Gastrocnemius medialis (tissue), 4 donors: ENCODE results near the gene EPAS1. TPM values are rescaled to one million over a fixed set of nuclear protein-coding genes. Genes with fewer than 3 reads are reported as not detected.

Source experiments
- ATAC-seq, 2 donors: fragments of 150-250 bp; one replicate each; pipeline ENCODE4 v1.9.1; 2016
- DNase-seq, 2 donors: peaks; one replicate each; pipeline ENCODE4 v3.0.0-alpha.2; 2019
- H3K27ac ChIP-seq, 4 donors: fragments of 200-600 bp; sonication (generic); 1 replicate in 1 of 4; 2 replicates in 3 of 4; pipeline ENCODE4 v1.5.1; 2016 to 2018; ENCODE audit warnings: mild to moderate bottlenecking in 2 of 4, moderate library complexity in 1 of 4
- H3K27me3 ChIP-seq, 3 donors: fragments of 200-600 bp; sonication (generic) in 2 of 3; 1 replicate in 1 of 3; 2 replicates in 2 of 3; pipeline versions ENCODE4 v1.5.1 to v1.6.0; 2016 to 2019; ENCODE audit warnings: mild to moderate bottlenecking in 1 of 3, moderate library complexity in 1 of 3
- H3K36me3 ChIP-seq, 2 donors: fragments of 200-600 bp; sonication (generic) in 1 of 2; one replicate each; pipeline ENCODE4 v1.5.1; 2017 to 2018
- H3K4me1 ChIP-seq, 2 donors: fragments of 200-600 bp; sonication (generic) in 1 of 2; one replicate each; pipeline ENCODE4 v1.5.1; 2016 to 2017; ENCODE audit warnings: mild to moderate bottlenecking in 2 of 2
- H3K4me3 ChIP-seq, 4 donors: fragments of 200-600 bp; sonication (generic) in 3 of 4; 1 replicate in 1 of 4; 2 replicates in 3 of 4; pipeline ENCODE4 v1.5.1; 2016 to 2019; ENCODE audit warnings: mild to moderate bottlenecking in 2 of 4
- H3K9me3 ChIP-seq, 3 donors: fragments of 200-600 bp; sonication (generic) in 2 of 3; 1 replicate in 1 of 3; 2 replicates in 2 of 3; pipeline ENCODE4 v1.5.1; 2016 to 2019
- POLR2A ChIP-seq, 2 donors: fragments of 450-650 bp; IDR thresholded peaks; one replicate each; pipeline ENCODE4 v1.6.1; 2017; ENCODE audit warnings: antibody characterized with exemption in 2 of 2, mild to moderate bottlenecking in 2 of 2, moderate library complexity in 2 of 2
- in situ Hi-C, 4 donors: fragments of 200-750 bp; cut with MboI; loops; one replicate each; pipeline versions ENCODE4 v1.15.0 to v1.8.0; 2017; ENCODE audit warnings: low sequenced_read_pairs in 4 of 4
- intact Hi-C: fragments of 100-400 bp; cut with DNase I; formaldehyde crosslinking; loops from one replicate; pipeline ENCODE4 v1.15.1; 2023; ENCODE audit warnings: low total_unique reads
- total RNA-seq, 4 donors: library from RNA; depleted of rRNA; stranded (reverse); fragments of >200 nt; gene quantifications; one replicate each; pipeline versions ENCODE4 v1.1.0 to v1.2.3, GENCODE V29; 2016
- TF ChIP-seq, protein P1 (sequence below), 5 experiments: fragments of 450-650 bp in 3 of 5; fragments of 200-600 bp in 2 of 5; sonication (generic) in 2 of 5; IDR thresholded peaks in 4 of 5; conservative IDR thresholded peaks in 1 of 5; 1 replicate in 4 of 5; 2 replicates in 1 of 5; pipeline ENCODE4 v1.5.1; 2016 to 2019; ENCODE audit warnings: antibody characterized with exemption in 5 of 5, mild to moderate bottlenecking in 3 of 5, moderate library complexity in 3 of 5

Gene EPAS1
- total RNA-seq, 4 donors from 2014 or later: 61.5 to 95.1 (median 90.0) TPM

DNA sequence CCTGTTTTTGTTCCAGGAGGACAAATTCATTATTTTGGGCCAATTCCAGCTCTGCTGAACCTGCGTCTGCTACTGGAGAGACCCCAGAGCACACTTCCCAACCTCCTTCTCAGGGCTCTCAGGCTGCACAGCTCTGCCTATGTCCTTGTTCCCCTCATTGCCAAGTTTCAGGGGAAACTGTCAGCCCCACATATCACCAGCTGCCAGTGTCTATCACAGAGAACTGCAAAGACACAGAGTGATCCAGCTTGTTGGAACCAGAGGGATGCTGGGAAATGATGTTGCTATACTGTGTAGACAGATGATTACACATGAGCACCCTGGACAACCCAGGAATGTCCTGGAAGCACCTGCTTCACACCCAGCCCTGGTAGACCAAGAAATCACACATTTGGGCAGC is 114.8 kb downstream of the EPAS1 start:
- intact Hi-C loops: no loop called here
- no peak overlapping the region for H3K4me3 ChIP-seq
- DNase-seq: no peak
- H3K9me3 ChIP-seq: no peaks in the 10 kb centered on the region
- no peak for TF ChIP-seq POLR2A (IDR thresholded peaks at IDR 0.05)
- TF ChIP-seq, protein P1, sequence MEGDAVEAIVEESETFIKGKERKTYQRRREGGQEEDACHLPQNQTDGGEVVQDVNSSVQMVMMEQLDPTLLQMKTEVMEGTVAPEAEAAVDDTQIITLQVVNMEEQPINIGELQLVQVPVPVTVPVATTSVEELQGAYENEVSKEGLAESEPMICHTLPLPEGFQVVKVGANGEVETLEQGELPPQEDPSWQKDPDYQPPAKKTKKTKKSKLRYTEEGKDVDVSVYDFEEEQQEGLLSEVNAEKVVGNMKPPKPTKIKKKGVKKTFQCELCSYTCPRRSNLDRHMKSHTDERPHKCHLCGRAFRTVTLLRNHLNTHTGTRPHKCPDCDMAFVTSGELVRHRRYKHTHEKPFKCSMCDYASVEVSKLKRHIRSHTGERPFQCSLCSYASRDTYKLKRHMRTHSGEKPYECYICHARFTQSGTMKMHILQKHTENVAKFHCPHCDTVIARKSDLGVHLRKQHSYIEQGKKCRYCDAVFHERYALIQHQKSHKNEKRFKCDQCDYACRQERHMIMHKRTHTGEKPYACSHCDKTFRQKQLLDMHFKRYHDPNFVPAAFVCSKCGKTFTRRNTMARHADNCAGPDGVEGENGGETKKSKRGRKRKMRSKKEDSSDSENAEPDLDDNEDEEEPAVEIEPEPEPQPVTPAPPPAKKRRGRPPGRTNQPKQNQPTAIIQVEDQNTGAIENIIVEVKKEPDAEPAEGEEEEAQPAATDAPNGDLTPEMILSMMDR (IDR thresholded peaks at IDR 0.05 in 4 of 5, conservative IDR thresholded peaks at IDR 0.05 in 1 of 5): no peak
- H3K27ac ChIP-seq: no peak overlapping the region
- in situ Hi-C loops: no loop called here
- H3K27me3 ChIP-seq: no peaks in the 10 kb centered on the region
- ATAC-seq: peak; percentile 36 to 44
- no peaks in the 10 kb centered on the region for H3K36me3 ChIP-seq
- peaks cover 0 to 6% of the 10 kb centered on the region in 2 donors for H3K4me1 ChIP-seq

DNA sequence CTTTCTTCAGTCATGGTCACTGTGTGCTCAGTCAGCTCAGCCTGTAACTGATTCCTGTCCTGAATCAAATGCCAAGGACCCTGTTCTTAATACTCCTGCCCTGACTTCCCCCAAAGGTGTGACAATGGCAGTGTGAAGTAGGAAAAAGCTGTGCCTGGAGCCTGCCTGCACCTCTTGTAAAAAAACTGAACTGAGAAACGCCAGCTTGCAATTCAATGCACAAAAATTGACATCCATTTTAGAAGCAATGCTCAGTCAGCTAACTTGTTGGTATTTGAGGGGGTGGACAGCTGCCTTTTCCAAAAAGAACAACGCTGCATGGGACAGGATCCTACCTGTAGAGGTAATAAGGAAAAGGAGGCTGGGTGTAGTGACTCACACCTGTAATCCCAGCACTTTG is 115.9 kb downstream of the EPAS1 start:
- in situ Hi-C loops: no loop called here
- H3K27ac ChIP-seq: no peak overlapping the region
- intact Hi-C loops: no loop called here
- ATAC-seq (no peak), DNase-seq (no peak)
- H3K27me3 ChIP-seq: no peaks in the 10 kb centered on the region
- no peaks in the 10 kb centered on the region for H3K9me3 ChIP-seq
- no peak overlapping the region for H3K4me3 ChIP-seq
- H3K36me3 ChIP-seq: no peaks in the 10 kb centered on the region
- H3K4me1 ChIP-seq: peaks cover 0 to 6% of the 10 kb centered on the region in 2 donors
- TF ChIP-seq POLR2A (IDR thresholded peaks at IDR 0.05): no peak
- TF ChIP-seq, protein P1 (IDR thresholded peaks at IDR 0.05 in 4 of 5, conservative IDR thresholded peaks at IDR 0.05 in 1 of 5): no peak

DNA sequence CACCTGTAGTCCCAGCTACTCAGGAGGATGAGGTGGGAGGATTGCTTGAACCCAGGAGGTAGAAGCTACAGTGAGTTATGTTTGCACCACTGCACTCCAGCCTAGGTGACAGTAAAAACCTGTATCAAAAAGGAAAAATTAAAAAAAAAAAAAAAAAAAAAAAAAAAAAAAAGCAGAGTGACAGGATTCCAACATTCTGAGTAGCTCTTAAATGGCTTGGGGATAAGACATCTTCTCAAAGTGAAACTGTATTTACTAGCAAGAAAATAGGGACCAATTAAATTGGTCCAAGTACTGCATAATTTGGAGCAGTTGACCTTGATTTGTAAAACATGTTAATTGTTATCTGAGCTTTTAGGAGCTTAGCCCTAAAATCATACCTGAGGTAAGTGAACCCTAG is 116.4 kb downstream of the EPAS1 start:
- peaks cover 0 to 6% of the 10 kb centered on the region in 2 donors for H3K4me1 ChIP-seq
- in situ Hi-C loops: no loop called here
- no peak for ATAC-seq
- no peaks in the 10 kb centered on the region for H3K36me3 ChIP-seq
- no peak overlapping the region for H3K27ac ChIP-seq
- no peak for DNase-seq
- no peak for TF ChIP-seq POLR2A (IDR thresholded peaks at IDR 0.05)
- TF ChIP-seq, protein P1 (IDR thresholded peaks at IDR 0.05 in 4 of 5, conservative IDR thresholded peaks at IDR 0.05 in 1 of 5): no peak
- intact Hi-C loops: no loop called here
- H3K9me3 ChIP-seq: no peaks in the 10 kb centered on the region
- no peak overlapping the region for H3K4me3 ChIP-seq
- no peaks in the 10 kb centered on the region for H3K27me3 ChIP-seq

DNA sequence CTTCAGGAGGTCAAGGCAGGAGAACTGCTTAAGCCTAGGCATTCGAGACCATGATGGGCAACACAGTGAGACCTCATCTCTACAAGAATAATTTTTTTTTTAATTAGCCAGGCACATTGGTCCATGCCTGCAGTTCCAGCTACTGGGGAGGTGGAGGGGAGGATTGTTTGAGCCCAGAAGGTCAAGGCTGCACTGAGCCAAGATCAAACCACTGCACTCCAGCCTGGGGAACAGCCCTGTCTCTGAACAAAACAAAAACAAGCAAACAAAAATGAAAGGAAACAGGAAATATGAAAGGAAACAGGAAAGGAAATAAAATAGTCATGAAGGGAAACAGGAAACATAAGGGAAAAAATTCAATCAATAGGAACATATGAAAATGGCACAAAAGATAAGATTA is 117.5 kb downstream of the EPAS1 start:
- in situ Hi-C loops: no loop called here

More for the DNA sequence above, 117.5 kb downstream of the EPAS1 start:
- H3K36me3 ChIP-seq: no peaks in the 10 kb centered on the region
- no peaks in the 10 kb centered on the region for H3K27me3 ChIP-seq
- ATAC-seq (no peak), DNase-seq (no peak)
- H3K9me3 ChIP-seq: no peaks in the 10 kb centered on the region
- TF ChIP-seq POLR2A (IDR thresholded peaks at IDR 0.05): no peak
- TF ChIP-seq, protein P1 (IDR thresholded peaks at IDR 0.05 in 4 of 5, conservative IDR thresholded peaks at IDR 0.05 in 1 of 5): no peak
- intact Hi-C loops: no loop called here
- H3K27ac ChIP-seq: no peak overlapping the region
- H3K4me1 ChIP-seq: peaks cover 0 to 6% of the 10 kb centered on the region in 2 donors
- H3K4me3 ChIP-seq: no peak overlapping the region
